NK-92 treated with Interleukin-12 subunit alpha and Interleukin-12 subunit beta, amount 100 ng/mL, for 24 hours (cell line): ENCODE results near the gene BANF2.
"Not testable (repeated sequence)": the region's sequence is repeated elsewhere in the genome, so short reads cannot be mapped to it uniquely, and the experiment has no call there.

Experiments used
- DNase-seq: peaks from one replicate; lab custom pipeline; 2025; lab: John Stamatoyannopoulos, UW

Gene BANF2

DNA sequence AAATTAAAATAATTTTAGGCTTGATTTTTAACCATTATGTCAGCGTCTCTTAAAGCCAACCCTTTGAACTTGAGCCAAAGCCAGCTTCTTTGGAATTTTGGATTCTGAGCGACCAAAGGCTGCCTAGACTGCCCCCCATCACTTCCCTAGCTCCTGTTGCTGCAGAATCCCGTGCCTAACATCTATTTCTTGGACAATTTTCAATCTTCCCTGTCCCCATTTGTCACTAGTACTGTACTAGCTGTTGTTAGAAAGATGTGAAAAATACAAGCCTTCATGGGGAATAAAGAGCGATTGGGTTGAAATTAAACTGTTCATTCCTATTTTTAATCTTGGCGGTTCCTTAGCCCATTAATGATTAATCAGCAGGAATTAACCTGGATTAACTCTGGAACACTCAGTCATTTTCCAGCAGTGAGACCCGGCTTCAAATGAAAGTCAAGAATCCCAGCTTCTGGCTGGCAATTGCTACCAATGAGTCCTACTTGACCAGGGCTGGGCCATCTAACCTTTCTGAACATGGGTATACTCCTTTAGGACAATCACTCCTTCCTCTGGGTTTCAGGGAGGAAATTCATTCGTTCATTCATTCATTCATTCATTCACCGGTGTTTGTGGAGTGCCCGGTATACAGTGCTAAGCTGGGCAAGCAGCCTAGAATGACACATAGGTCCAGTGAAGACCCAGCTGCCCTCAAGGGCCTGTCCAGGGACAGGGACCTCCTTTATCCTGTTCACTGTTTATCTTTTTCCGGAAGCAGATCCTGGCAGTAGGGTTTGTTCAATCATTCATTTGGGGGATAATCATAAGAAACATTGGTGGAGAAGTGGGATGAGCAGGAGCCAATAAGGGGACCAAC lies 16.3 kb upstream of the BANF2 start:
- DNase-seq = no peak

DNA sequence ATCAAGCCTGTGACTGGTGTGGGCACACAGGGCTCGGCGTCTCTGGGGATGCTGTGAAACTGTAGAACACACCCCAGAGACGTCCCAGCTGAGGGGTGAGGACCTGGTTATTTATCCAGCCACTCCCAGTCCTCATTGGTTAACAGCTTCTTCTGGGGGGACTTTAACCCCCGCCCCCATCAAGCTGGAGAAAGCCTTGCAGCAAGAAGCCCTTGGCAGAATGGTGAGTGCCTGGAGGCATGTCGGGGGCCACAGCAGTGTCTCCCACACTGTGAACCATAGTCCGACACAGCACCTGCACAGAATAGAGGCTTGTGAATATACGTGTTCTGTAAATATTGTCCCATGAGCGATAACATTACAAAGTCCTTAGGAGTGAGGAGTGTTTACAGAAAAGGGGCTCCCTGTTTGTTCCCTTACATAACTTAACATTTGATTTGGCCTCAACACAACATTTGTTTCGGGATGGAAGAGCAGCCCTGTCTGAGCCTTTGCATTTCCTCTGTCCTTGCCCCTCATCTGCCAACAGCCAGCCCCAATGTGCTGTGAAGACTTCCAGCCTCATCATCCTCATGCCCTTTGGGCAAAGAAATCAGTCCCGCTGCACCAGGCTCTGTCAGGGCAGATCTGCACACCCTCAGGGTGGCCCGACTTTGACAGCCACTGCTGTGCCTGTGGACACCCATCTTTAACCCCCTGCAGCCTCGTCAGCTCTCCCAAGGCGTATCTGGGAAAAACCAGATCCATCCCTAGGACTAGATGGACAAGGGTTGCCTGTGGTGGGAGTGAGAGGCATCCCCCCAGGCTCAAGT lies 15.5 kb upstream of the BANF2 start:
- no peak for DNase-seq

DNA sequence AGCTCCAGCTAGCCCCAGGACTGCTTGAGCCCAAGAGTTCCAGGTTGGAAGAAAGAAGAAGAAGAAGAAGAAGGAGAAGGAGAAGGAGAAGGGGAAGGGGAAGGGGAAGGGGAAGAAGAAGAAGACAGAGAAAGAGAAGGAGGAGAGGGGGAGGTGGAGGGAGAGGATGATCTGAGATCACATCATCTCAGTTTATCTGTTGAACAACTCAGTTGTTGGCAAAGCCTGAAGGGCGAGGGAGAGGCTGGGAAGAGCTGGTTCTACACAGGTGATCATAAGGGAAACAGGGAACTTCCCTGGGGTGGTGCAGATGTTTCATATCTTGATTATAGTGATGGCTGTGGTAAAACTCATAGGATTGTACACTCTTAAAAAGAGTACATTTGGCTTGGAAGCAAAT lies 14.6 kb upstream of the BANF2 start:
- DNase-seq = no peak

DNA sequence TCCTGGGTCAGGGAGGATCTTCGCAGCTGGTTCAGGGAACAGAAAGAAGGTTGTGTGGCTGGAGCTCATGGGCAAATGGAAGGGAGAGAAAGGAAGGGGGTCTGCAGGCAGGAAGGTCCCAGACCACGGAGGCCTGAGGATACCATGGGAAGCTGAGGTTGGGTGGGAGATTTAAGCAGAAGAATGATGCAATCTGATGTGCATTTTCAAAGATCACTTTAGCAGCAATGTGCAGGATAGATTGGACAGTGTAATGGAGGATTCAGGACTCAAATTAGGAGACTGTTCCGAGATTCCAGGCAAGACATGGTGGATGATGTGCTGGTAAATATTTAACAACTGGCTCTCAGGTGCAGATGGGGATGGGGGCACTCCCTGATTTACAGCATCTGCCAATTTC lies 12.0 kb upstream of the BANF2 start:
- DNase-seq = no peak

DNA sequence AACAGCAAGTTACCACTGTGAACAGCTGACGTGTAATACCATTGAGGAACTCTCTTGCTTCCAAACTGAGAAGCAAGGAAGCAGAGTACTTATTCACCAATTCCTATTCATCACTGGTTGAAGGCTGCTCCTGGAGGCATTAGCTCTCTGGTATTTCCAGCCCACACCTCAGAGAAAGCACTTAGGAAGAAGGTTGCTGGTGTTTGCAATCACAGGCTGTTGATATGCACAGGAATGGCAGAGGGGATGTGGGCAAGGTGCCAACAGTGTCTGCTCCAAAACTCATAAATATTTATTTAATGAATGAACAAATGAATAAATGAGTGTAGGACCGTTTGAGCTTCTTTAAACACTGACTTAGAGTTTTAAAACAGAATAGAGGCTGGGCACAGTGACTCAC lies 10.8 kb upstream of the BANF2 start:
- no peak for DNase-seq

DNA sequence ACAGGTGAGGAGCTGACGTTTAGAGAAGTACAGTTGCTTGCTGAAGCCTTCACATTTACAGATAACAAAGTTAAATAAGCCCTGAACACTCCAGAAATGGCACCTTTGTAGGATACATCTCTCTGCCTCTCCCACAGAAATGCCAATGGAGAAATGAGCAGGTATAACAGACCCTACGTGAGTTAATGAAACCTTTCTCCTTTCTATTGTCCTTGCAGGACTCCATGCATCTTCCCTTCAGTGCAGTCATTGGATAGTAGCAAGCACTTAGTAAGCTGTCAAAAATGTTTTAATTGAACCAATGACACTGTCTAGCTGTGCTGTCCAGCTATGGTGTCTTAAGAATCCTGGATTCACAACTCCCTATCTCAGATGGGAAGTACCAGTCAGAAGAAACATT lies 9.6 kb upstream of the BANF2 start:
- no peak for DNase-seq

DNA sequence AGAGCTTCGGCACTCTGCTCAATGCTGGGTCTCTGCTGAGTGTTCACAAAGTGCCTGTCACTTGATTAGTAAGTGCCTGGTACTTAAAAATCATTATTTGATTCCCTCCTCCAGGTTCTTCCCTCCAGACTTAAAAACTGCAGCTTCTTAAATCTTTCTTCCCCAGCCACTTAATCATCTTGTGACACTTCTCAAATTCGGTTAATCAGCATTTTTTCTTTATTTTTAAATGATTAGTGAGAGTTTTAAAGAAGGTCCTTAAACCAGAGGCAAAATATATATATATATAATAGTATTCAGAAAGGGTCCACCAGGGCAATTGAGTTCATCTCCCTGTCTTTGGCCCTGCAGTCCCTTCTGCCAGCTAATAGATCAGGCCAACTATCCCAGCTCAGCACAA lies 8.0 kb upstream of the BANF2 start:
- no peak for DNase-seq

DNA sequence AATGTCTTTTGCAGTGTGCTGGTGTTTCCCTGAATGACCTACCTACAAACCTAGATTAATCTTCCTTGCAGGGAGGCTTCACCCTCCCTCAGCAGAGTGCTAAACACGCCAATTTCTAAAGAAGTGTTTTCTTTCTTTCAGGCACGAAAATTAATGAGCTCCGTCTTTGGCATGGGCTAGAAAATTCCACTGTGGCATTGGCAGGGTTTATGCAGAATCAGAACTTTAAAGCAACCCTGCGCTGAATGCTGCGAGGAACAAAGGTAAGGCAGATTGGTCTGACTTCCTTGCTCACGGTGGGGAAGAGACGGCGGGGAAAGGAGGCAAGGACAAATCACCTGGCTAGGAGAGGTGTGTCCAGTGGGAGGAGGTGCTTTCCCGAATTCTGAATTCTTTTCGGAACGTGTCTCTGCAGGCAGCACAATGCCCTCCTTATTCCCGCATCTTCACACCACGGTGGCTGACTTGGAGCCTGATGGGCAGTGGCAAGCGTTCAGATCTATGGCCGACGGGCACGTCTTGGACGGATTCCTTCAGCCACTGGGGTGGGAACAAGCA lies 6.2 kb upstream of the BANF2 start:
- DNase-seq = no peak

DNA sequence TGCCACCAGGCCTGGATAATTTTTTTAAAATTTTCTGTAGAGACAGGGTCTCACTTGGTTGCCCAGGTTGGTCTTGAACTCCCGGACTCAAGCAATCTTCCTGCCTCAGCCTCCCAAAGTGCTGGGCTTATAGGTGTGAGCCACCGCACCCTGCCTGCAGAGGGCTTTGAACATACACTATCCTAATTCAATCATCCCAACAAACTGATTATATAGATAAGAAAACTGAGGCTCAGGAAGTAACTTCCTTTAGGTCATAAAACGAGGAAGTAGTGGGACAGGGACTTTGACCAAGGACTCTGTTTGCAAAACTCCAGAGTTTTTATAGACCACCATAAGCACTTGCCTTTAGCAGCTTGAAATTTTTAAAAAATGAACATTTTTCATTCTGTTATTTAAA lies 5.0 kb upstream of the BANF2 start:
- DNase-seq = no peak

DNA sequence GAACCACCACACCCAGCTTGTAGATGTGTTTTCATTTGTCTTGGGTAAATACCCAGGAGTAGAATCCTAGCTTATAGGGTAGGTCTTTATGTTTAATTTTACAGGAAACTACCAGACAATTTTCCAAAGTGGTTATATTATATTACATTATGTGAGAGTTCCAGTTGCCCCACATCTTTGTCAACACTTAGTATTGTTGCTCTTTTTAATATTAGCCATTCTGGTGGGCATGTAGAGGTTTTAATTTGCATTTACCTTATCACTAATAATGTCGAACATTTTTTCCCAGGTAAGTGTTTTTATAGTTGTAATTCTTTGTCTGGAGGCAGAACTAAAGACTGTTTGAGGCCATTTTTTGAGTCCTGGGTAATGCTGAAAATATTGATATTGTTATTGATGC lies 3.5 kb upstream of the BANF2 start:
- no peak for DNase-seq

DNA sequence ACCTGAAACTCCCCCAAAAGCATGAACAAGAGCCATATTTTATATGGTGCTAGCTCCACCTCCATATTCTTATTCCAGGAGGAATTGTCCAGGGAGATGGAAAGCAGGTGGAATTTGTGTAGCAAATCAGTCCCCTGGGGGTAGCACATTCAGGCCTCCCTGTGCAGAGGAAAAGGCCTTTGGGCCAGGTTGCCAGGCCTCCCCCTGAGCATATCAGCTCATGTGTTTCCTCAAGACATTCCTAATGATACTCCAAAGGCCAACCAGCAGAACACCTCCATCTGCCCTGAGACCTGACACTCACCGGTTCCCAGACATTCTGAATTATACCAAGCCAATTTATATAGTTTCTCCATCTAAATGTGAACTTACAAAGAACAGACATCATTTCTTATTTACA lies 2.6 kb upstream of the BANF2 start:
- DNase-seq = no peak

DNA sequence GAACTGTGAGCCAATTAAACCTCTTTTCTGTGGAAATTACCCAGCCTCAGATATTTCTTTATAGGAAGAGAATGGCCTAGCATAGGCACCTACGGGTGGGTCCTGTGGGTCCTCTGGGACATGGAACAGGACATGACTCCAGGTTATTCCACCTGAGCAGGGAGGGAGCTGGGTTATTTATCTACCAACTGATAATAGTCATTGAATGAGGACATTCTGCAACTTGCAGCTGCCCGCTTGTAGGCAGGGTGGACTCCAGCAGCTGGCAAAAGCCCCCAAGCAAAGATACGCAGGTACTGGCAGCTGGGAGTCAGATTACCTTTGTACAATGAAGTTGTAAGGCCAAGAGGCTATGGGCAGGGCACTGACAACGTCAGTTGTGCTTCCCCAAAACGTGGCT lies 1.4 kb upstream of the BANF2 start:
- DNase-seq = no peak

DNA sequence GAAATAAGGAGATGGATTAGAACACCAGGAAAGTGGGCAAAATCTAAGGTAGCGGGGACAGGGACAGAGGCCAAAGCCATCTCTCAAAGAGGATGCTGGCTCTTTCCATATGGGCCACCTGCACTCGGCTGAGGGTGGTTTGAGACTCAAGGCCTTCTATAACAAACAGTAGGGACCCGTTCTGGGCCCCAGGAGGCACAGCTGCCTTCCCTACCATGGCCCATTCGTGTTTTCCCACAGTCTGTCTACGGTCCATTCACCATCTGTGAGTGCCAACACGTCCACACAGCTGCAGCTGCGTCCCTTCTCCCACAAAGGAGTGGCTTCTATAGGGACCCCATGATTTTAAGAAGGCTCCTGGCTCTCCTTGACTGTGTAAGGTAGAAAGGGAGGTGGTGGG lies 871 bp downstream of the BANF2 start:
- DNase-seq = no peak

DNA sequence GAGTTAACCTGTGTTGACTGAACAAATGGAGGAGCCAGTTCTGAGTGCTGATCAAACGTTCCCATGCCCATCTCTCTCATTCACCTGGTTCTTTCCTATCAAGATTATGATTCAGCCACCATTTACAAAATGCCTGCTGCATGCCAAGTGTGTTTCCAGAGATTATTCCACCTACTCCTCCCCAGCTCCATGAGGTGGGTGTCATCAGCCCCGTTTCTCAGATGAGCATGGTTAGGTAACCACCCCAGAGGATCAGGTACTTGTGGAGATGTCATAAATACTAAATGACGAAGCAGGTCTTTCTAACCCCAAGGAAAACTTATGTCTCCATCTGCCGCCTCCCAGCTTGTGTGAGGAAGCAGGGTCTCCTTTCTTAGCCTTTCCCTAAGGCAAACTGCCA lies 2.1 kb downstream of the BANF2 start:
- no peak for DNase-seq

DNA sequence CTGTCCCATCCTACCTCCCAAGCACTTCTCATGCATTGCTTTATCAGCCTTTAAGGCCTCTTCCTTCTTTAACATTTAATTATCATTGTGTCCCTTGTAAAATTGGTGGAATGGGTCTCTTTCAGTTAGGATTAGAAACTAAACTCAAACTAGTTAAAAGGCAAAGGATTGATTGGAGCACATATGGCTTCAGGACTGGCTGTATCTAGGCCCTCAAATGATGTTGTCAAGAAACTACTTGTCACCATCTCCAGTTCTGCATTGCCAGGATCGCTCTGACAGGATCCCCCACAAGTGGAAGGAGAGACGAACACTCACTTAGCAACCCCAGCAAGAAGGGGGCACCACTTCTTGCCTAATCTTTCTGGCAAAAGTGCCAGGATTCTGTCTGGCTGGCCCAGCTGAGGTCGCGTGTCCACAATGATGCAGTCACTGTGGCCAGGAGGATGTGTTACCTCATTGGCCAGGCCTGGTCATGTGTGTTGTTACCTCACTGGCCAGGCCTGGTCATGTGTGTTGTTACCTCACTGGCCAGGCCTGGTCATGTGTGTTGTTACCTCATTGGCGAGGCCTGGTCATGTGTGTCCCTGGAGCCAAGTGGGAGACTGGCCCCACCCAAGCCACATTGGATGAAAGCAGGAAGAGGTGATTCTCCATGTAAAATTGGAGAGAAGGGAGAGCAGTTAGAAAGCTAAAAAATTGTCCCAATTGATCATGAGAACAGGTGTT lies 5.0 kb downstream of the BANF2 start:
- no peak for DNase-seq

DNA sequence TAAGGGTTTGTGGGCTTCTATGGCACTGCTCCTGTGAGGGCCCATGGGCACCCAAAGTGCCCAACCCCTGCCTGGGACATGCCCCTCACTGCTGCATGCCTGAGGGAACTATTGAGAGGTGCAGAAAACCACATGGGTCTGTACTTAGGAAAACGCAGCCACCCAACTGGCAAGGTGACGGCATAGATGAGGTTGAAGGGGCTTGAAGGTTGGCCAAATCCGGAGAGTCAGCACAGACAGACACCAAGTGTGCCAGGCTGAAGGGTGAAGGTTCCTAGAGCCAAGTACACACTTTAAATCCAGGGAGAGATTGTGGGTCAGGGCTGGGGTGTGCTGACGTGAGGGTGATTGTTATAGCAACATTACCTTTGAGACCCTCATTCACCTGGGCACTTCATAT lies 6.2 kb downstream of the BANF2 start:
- DNase-seq = no peak

DNA sequence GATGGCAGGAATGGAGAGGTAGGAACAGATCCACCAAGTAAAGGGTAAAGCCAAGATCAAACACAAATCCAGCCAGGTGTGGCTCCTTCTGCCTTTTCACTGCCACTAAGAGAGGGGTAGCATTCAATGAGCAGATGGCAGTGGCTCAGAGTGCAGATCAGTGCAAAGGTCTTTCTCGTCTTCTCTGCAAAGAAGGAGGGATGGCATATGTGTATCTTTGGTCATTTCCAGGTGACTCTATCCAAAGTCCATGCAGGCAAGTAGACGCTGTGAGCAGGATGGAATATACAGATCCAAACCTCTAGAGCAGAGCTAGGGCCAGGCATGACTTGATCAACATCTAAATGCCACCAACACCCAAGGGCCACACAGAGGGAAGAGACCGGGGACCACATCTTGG lies 6.9 kb downstream of the BANF2 start:
- DNase-seq = no peak

DNA sequence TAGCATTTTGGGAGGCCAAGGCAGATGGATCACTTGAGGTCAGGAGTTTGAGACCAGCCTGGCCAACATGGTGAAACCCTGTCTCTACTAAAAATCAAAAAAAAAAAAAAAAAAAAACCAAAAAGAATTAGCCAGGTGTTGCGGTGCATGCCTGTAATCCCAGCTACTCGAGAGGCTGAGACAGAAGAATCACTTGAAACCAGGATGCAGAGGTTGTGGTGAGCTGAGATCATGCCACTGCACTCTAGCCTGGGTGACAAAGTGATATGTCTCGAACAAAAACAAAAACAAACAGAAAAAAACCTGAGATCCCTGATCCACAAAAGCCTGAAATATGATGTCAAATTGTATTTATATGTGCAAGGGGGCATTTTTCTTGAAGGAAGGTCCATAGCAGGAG lies 8.2 kb downstream of the BANF2 start:
- not testable (repeated sequence) for DNase-seq

DNA sequence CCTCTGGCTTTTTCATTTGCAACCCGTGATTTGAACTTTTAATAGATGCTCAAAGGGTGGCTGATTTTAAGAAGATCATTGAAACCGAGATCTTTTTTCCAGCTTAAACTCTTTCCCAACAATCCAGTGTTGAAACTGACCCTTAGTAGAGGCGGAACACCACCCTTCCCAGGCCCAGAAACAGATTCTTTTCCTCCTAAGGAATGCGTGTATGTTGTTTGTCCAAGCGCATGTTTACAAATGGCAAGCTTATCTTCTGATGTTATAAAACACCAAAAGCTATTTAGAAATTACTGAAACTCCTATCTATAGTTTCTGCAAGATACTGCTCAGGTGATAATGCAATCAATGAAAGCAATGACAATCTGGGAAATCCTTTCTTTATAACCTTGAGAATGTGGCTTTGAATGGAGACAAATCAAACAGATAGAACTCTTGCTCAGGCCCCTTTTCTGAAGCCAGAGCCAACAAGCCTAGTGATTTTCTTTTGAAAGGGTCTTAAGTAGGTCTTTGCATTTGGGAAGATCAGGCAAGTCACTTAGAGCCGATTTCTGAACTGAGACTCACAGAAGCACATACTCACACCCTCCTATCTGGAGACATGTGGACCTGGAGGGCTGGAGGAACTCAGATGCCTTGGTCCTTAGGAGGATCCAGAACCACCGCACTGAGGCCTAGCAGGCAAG lies 9.1 kb downstream of the BANF2 start:
- no peak for DNase-seq

DNA sequence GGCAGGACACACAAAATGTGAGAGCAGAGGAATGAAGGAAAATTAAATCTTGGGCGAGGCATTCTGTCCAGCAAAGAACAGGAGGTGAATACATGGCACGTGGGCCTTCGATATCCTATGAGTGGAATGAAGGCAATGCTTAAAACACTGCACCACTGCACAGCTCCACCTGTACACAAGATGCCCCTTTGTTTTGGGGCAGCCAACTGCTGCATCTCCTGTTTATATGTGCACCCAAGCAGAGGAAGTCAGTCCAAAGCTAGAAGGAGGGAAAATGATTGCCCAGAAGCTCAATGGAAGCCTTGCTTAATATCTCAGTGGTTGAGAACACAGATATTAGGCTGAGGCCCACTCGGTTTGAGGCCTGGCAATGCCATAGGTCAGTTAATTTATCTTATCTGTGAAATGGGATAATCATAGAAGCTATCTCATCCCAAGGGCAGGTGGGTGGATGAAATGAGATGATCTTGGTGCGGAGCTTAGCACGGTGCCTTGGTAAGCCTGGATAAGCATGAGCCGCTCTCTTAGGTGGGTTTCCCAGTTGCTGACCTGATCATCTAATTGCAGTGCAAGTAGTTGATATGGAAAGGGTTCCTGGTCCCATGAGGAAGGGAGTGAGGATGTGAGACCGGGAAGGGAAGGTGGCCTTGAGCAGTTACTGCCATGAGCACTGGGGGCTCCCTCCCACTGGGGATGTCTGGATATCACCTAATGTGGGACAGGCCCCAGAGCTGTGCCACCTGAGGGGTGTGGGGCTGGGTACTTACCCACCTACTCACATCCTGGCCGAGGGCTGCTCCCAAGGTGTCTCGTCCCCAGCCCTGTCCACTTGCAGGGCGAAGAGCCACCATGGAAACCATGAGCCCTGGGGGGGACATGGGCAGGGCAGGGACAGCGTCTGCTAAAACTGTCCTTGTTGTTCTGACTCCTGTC lies 9.9 kb downstream of the BANF2 start:
- DNase-seq = no peak
